EH (cell line): ENCODE measurements around the gene RLIM.
"Not testable (repeated sequence)": the region's sequence is repeated elsewhere in the genome, so short reads cannot be mapped to it uniquely, and the experiment has no call there.

Experiments used
- DNase-seq: peaks from one replicate; pipeline ENCODE4 v3.0.0-alpha.2; 2015; ENCODE audit warnings: low read depth

The RLIM gene

GRCh38 chrX:74614093-74614909, at the start of gene RLIM:
Gene RLIM, minus strand, starts transcription at chrX:74614624. Its CDS starts 18,647 bp downstream, at chrX:74595977.
- peak; percentile 96 for DNase-seq

GRCh38 chrX:74656079-74656745, 41.8 kb upstream of the RLIM start:
- DNase-seq = peak; percentile 57

- DNase-seq = not testable (repeated sequence)
Observed at GRCh38 chrX:74654953-74655352, 40.5 kb upstream of the RLIM start.

GRCh38 chrX:74636749-74637314, 22.4 kb upstream of the RLIM start:
- no peak for DNase-seq

- DNase-seq = peak; percentile 42
Observed at GRCh38 chrX:74613370-74614092, 893 bp downstream of the RLIM start.

- DNase-seq = no peak
Observed at GRCh38 chrX:74606799-74607198, 7.6 kb downstream of the RLIM start.

GRCh38 chrX:74606342-74606741, 8.1 kb downstream of the RLIM start:
- no peak for DNase-seq

- DNase-seq = no peak
Observed at GRCh38 chrX:74603040-74603439, 11.4 kb downstream of the RLIM start.

- DNase-seq = no peak
Observed at GRCh38 chrX:74602142-74602541, 12.3 kb downstream of the RLIM start.

- peak; percentile 3 for DNase-seq
Observed at GRCh38 chrX:74593593-74593992, 20.8 kb downstream of the RLIM start.

GRCh38 chrX:74585766-74586165, 28.7 kb downstream of the RLIM start:
- DNase-seq = no peak

- DNase-seq = peak; percentile 20
Observed at GRCh38 chrX:74579597-74580198, 34.7 kb downstream of the RLIM start.

GRCh38 chrX:74578137-74578536, 36.3 kb downstream of the RLIM start:
- DNase-seq = no peak

GRCh38 chrX:74557378-74557777, 57.0 kb downstream of the RLIM start:
- no peak for DNase-seq

GRCh38 chrX:74551934-74552333, 62.5 kb downstream of the RLIM start:
- DNase-seq = no peak

- peak; percentile 77 for DNase-seq
Observed at GRCh38 chrX:74550295-74550802, 64.1 kb downstream of the RLIM start.

- no peak for DNase-seq
Observed at GRCh38 chrX:74546984-74547383, 67.4 kb downstream of the RLIM start.

- no peak for DNase-seq
Observed at GRCh38 chrX:74545880-74546523, 68.4 kb downstream of the RLIM start.

GRCh38 chrX:74540635-74541249, 73.7 kb downstream of the RLIM start:
- DNase-seq = no peak

GRCh38 chrX:74536832-74537371, 77.5 kb downstream of the RLIM start:
- DNase-seq = peak; percentile 54
